Measurements from ENCODE around the gene PLVAP. TPM values are rescaled to one million over a fixed set of nuclear protein-coding genes. Genes with fewer than 3 reads are reported as not detected.

Gene PLVAP
- total RNA-seq, 4 donors from 2014 or later: 11.7 to 96.5 (median 50.2) TPM

GRCh38 chr19:17305517-17306284 lies 71.4 kb downstream of the PLVAP start, which contains the start of gene MRPL34:
Gene MRPL34, plus strand, starts transcription at chr19:17305872. Its CDS starts 21 bp downstream, at chr19:17305893.
- intact Hi-C loops (cut with DNase I; ENCODE audit: low total_unique reads): no loop called here
- H3K4me3 ChIP-seq (ENCODE audit: low read depth, poor library complexity, severe bottlenecking): peak within 1 kb of the TSS; percentile 57
- WGBS, 2 donors: 0% methylated on average over 41 to 50 of the region's 55 CpGs
- peak; percentile 95 to 99 for DNase-seq (ENCODE audit: low spot score in 2 of 2)
- TF ChIP-seq, protein P1, sequence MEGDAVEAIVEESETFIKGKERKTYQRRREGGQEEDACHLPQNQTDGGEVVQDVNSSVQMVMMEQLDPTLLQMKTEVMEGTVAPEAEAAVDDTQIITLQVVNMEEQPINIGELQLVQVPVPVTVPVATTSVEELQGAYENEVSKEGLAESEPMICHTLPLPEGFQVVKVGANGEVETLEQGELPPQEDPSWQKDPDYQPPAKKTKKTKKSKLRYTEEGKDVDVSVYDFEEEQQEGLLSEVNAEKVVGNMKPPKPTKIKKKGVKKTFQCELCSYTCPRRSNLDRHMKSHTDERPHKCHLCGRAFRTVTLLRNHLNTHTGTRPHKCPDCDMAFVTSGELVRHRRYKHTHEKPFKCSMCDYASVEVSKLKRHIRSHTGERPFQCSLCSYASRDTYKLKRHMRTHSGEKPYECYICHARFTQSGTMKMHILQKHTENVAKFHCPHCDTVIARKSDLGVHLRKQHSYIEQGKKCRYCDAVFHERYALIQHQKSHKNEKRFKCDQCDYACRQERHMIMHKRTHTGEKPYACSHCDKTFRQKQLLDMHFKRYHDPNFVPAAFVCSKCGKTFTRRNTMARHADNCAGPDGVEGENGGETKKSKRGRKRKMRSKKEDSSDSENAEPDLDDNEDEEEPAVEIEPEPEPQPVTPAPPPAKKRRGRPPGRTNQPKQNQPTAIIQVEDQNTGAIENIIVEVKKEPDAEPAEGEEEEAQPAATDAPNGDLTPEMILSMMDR (IDR thresholded peaks at IDR 0.05): peak in 2 of 3 donors; percentile 23 to 84
- peak in 1 of 2 donors; percentile 1 for TF ChIP-seq POLR2A (IDR thresholded peaks at IDR 0.05)

DNA sequence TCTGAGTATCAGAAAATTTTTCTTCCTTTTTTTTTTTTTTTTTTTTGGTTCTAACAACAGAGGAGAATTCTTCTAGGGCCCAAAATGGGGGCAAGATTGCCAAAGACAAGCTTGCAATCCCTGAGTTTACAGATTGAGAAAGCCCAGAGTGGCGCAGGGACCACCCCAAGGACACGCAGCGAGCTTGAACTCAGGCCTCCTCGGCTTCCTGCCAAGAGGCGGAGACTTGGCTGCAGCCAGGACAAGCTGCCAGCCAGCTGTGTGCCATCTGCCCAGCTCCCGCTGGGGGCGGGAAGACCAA lies 72.0 kb downstream of the PLVAP start:
- no peak for DNase-seq (ENCODE audit: low spot score in 2 of 2)
- no peak overlapping the region for H3K4me3 ChIP-seq (ENCODE audit: low read depth, poor library complexity, severe bottlenecking)
- 1% methylated on average over 7 of the region's 7 CpGs for WGBS, 2 donors
- intact Hi-C loops (cut with DNase I; ENCODE audit: low total_unique reads): no loop called here
- TF ChIP-seq, protein P1 (IDR thresholded peaks at IDR 0.05): no peak
- no peak for TF ChIP-seq POLR2A (IDR thresholded peaks at IDR 0.05)

- 48 to 49% methylated on average over 12 of the region's 12 CpGs for WGBS, 2 donors
- H3K4me3 ChIP-seq (ENCODE audit: low read depth, poor library complexity, severe bottlenecking): no peak overlapping the region
- intact Hi-C loops (cut with DNase I; ENCODE audit: low total_unique reads): no loop called here
- DNase-seq (ENCODE audit: low spot score in 2 of 2): no peak
- TF ChIP-seq, protein P1 (IDR thresholded peaks at IDR 0.05): no peak
- TF ChIP-seq POLR2A (IDR thresholded peaks at IDR 0.05): no peak
Measured at GRCh38 chr19:17304386-17305215, 72.5 kb downstream of the PLVAP start.

DNA sequence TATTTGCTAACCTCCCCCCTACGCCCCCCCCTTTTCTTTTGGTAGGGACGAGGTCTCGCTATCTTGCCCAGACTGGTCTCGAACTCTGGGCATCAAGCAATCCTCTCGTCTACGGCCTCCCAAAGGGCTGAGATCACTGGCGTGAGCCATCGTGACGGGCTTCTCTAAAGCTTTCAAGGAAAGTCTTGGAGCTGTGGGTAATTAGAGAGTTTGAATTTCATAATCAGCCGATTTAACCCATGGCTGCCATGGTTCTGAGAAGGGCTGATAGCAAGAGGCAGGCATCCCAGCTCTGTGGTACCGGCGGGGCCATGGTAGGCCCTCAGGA lies 73.2 kb downstream of the PLVAP start:
- TF ChIP-seq, protein P1 (IDR thresholded peaks at IDR 0.05): no peak
- no peak for TF ChIP-seq POLR2A (IDR thresholded peaks at IDR 0.05)
- intact Hi-C loops (cut with DNase I; ENCODE audit: low total_unique reads): no loop called here
- H3K4me3 ChIP-seq (ENCODE audit: low read depth, poor library complexity, severe bottlenecking): no peak overlapping the region
- WGBS, 2 donors: 36 to 56% methylated on average over 12 of the region's 12 CpGs
- DNase-seq (ENCODE audit: low spot score in 2 of 2): no peak

DNA sequence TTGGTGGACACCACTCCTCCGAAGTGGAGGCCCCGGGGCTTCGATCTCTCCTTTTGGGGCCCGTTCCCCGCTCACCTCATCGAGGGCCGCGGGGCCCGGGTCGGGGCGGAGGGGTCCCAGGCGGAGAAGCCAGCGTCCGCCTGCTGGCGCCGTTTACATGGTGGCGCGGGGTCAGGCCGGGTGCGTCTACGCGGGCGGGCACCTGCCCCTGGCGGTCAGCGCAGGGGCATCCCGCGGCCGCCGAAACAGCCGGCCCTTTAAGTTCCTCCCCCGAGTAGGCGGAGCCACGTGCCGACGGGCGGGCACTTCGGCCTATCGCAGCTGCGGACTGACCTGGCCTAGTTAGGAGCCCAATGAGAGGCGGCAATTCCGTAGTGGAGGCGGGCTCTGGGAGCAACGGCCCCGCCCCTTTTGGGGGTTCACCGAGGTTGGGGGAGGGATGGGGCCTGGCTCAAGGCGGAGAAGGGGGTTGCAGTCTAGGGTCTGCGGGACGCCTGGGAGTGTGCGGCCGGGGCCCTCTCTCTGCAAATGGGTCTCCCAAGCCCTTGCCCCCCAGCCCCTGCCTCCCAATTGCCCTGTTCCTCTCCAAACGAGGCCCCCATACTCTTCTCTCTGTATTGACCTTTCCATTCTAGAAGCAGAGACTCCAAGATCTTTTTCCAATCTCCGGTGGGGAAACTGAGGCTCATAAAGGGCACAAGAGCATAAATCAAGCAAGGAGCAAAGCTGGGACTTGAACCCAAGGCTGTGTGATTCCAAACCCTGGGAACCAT lies 73.8 kb downstream of the PLVAP start, which contains the start of gene ABHD8:
Gene ABHD8 (minus strand): TSS at position 259 of the 773 bp plus-strand sequence. CDS start 1,809 bp downstream, outside the sequence.
- DNase-seq (ENCODE audit: low spot score in 2 of 2): peak; percentile 94 to 99
- WGBS, 2 donors: 2 to 3% methylated on average over 22 to 35 of the region's 52 CpGs
- peak within 1 kb of the TSS; percentile 71 for H3K4me3 ChIP-seq (ENCODE audit: low read depth, poor library complexity, severe bottlenecking)
- intact Hi-C loops (cut with DNase I; ENCODE audit: low total_unique reads): no loop called here
- TF ChIP-seq, protein P1 (IDR thresholded peaks at IDR 0.05): no peak
- no peak for TF ChIP-seq POLR2A (IDR thresholded peaks at IDR 0.05)

All from lower leg skin (tissue), 4 donors.